Neural cell (in vitro differentiated cells): ENCODE measurements around the gene PPM1B.

ENCODE experiments used
- CTCF ChIP-seq: fragments of 450-650 bp; IDR thresholded peaks from 2 replicates; pipeline ENCODE4 v1.5.1; 2014; ENCODE audit warnings: antibody characterized with exemption, mild to moderate bottlenecking, moderate library complexity; ENCODE audit not compliant: poor library complexity, severe bottlenecking
- EZH2 ChIP-seq: fragments of 200-600, 300-800 bp; shearing (Covaris generic), sonication (generic); IDR thresholded peaks from 2 replicates; pipeline ENCODE4 v1.6.1; 2014; ENCODE audit warnings: antibody characterized with exemption, low read length, borderline replicate concordance, mild to moderate bottlenecking; ENCODE audit not compliant: insufficient read depth, poor library complexity, severe bottlenecking
- TAF1 ChIP-seq: IDR thresholded peaks from 2 replicates; pipeline ENCODE4 v1.6.1; 2012; ENCODE audit warnings: low read depth

GRCh38 chr2:44124500-44124899 is 44.2 kb upstream of the PPM1B start:
- TF ChIP-seq EZH2 (no peak), CTCF (no peak), TAF1 (no peak)
